NCI-H1105 treated with DMSO at 0.1 percent for 48 hours (cell line): ENCODE results near the gene LATS1.
"Not testable (repeated sequence)": the region's sequence is repeated elsewhere in the genome, so short reads cannot be mapped to it uniquely, and the experiment has no call there.

Experiments
- DNase-seq: peaks from one replicate; lab custom pipeline; 2025; lab: John Stamatoyannopoulos, UW

The LATS1 gene

DNA sequence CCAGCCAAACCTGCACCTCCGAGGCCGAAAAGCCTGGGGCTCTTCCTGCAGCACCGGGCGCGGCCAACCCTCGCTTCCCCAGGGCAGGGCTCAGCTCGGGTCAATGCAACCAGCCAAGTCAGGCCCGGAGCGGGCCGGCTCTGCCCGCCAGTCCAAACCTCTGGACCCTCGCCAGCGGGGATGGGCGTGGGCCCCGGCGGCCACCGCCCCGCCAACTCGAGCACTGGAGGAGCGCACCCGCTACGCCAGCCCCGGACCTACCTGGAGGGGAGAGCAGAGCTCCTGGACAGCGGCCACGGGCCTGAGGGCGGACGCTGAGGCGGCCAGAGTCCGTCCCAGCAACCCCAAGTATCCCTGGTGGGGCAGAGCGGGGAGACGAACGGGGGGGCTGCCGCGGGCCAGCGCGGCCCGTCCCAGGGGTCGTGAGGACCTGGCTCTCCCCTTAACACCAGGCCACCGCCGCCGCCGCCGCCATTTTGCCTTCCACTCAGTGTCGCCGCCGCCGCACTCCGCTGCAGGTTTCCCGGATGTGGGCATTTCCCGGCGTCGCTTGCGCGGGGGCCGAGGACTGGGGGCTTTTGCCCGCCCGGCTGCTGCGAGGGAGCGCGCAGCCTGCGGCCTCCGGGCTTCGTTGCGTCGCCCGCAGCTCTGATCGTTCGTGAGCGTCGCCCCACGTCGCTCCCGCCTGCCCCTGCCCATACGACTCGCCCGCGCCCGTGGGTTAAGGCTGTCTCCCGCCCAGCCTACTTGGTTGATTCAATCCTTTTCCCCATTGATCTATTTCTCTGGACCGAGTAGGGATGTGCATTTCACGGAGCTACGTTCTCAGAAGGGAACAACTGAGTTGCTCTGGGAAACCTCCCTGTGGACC lies at the start of gene LATS1:
LATS1 (minus strand) TSS at position 514 of the 871 bp plus-strand sequence. CDS start 15,975 bp downstream, outside the sequence.
- DNase-seq, result peak; percentile 88

DNA sequence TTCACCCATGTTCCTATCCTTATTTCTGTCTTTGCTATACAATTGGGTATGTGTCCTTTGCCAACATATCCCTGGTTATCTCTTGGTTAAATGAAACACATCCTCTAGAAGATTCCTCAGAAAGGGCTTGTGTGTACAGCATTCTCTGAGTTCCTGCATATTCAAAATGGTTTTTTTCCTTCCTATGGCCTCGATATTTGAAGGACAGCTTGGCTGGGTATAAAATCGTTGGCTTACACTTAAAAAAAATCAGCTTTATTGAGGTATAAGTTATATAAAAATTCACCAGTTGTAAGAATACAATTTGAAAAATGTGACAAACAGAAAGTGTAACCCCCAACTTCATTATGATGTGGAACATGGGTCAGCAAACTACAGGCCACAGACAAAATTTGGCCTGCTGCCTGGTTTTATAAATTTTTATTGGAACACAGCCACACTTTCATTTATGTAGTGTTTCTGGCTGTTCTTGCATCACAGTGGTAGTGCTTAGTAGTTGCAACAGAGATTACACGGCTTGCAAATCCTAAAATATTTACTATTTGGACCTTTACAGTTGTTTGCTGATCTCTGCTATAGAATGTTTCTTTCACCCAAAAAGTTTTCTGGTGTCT lies 48.4 kb upstream of the LATS1 start:
- no peak for DNase-seq

DNA sequence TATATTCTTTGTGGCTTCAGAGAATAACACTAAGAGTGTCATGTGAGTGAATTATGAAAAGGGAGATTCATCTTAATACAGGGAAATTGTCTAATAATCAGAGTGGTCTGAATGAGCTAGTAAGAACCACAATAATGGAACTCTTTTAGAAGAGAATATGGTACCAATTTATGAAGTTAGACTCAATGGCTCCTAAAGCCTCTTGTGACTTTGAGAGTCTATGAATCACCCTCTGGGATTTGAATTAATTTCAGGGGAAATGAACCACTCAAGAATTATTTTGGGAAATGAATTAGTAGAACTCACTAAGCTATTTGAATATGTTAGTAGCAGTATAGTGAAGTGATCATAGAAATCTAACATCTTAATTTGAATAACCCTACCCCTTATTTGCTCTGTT lies 46.0 kb upstream of the LATS1 start:
- no peak for DNase-seq

DNA sequence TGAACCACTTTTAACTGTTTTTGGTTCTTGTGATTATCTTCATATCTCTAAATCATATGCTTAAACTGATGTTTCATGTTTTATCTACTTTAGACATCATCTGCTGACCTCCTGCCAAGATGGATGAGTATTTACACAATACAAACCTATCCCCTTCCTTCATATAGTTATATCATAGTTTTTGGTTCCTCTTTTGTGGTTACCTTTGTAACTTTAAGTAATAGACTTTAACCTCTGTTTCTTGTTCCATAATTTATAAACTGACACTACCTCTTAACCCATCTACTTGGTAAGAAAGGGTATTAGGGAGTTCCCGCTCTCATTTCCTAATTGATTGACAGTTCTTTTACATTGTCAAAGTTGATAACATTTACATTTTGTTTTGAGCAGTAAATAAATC lies 43.5 kb upstream of the LATS1 start:
- DNase-seq, result no peak

DNA sequence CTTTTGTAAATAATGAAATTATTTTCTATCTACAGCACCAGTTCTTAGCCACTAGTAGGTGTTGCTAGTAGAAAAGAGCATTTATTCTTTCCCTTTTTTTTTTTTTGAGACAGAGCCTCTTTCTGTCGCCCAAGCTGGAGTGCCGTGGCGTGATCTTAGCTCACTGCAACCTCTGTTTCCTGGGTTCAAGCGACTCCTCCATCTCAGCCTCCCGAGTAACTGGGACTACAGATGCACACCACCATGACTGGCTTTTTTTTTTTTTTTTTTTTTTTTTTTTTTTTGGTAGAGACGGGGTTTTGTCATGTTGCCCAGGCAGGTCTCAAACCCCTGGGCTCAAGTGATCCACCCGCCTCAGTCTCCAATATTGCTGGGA lies 38.3 kb upstream of the LATS1 start:
- no peak for DNase-seq

DNA sequence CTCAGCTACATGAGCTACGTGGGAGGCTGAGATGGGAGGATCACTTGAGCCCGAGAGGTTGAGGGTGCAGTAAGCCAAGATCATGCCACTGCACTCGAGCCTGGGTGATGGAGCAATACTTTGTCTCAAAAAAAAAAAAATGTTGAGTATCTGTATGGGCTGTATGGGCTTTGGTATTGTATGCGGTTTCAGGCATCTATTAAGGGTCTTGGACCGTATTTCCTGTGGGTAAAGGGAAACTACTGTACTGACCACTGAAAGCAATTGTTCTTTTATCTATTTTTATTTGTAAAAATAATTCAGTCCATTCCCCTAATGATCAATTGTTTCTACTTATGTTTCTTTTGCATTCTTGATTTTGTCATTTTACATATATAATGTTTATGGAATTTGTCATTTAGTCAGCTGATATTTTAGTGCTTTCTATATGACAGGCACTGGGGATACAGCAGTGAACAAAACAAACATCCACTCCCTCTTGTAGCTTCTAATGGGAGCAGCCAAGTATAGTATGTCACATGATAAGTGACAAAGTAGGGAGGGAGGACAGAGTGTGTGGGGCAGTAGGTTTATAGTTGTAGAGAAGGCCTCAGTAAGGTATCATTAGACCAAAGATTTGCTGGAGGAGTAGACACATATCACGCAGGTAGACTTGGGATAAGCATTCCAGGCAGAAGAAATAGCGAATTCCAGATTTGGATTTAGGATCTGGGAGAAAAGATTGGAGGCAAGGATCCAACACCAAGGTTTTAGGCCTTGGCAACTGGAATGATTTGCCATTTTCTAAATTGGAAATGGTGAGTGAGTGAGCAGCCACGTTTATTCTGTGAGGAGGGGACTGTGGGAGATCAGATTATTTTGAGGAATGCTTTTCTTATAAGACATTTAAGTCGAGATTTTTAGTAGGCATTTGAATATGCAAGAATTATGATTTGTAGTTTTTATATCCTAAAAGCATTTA lies 37.7 kb upstream of the LATS1 start:
- DNase-seq, result no peak

DNA sequence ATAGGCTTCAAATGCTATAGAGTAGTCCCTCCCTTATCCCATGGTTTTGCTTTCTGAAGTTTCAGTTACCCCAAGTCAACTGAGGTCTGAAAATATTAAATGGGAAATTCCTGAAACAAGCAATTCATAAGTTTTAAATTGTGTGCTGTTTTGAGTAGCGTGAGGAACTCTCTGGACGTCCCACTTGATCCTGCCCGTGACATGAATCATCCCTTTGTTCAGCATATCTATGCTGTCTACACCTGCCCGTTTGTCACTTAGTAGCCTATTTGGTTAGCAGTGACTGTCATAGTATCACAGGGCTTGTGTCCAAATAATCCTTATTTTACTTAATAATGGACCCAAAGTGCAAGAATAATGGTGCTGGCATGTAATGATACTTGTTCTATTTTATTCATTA lies 36.6 kb upstream of the LATS1 start:
- no peak for DNase-seq

DNA sequence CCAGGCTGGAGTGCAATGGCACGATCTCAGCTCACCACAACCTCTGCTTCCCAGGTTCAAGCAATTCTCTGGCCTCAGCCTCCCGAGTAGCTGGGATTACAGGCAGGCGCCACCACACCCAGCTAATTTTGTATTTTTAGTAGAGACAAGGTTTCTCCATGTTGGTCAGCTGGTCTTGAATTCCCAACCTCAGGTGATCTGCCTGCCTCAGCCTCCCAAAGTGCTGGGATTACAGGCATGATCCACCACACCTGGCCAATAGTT lies 35.4 kb upstream of the LATS1 start:
- not testable (repeated sequence) for DNase-seq

DNA sequence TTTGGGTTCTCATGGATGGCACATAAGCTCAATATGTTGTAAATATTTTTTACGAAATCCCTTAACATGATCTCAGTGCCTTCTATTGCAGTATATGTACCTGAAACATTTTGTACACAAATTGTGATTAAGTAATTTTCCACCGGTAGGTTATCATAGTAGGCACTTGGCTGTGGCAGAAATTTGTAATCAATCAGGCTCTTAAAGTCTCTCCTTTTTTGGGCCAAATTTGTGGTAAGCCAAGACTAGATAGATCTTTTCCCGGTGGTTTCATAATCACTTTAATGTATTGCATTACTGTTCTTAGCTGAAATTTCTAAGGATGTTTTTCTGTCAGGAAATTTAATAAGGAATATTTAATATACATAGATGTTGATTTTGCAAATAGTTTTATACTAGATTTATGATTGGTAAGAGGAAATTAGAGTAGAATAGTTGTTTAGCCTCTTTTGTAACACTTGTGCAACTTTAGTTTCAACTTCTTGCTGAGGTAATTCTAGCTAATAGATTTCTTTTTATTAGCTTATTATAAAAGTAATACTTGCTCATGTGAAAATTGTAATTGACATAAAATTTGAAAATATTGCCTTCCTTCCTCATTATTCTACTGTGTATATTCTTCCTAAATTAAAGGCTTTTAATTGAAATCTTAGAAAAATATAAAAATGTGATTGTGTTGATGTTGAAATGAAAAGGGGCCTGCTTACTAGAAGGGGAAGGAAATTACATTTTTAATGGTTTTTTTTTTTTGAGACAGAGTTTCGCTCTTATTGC lies 34.9 kb upstream of the LATS1 start:
- DNase-seq, result no peak

DNA sequence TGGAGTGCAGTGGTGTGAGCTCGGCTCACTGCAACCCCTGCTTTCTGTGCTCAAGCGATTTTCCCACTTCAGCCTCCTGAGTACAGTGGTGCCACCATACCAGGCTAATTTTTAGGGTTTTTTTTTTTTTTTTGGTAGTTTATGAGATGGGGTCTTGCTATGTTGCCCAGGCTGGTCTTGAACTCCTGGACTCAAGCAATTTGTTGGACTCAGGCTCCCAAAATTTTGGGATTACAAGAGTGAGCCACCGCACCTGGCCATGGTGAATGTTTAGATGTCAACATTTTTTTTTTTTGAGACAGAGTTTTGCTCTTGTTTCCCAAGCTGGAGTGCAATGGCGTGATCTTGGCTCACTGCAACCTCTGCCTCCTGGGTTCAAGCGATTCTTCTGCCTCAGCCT lies 34.0 kb upstream of the LATS1 start:
- not testable (repeated sequence) for DNase-seq

DNA sequence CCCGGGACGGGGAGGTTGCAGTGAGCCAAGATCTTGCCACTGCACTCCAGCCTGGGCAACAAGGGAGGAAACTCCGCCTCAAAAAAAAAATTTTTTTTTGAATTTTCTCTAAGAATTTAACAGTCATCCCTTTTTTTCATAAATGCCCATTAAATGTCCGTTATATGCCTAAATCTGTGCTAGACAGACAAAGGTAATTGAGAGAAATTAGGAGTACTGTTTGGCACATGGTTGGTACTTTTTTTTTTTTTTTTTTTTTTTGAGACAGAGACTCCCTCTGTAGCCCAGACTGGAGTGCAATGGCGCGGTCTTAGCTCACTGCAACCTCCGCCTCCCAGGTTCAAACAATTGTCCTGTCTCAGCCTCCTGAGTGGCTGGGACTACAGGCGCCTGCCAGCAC lies 33.3 kb upstream of the LATS1 start:
- no peak for DNase-seq

DNA sequence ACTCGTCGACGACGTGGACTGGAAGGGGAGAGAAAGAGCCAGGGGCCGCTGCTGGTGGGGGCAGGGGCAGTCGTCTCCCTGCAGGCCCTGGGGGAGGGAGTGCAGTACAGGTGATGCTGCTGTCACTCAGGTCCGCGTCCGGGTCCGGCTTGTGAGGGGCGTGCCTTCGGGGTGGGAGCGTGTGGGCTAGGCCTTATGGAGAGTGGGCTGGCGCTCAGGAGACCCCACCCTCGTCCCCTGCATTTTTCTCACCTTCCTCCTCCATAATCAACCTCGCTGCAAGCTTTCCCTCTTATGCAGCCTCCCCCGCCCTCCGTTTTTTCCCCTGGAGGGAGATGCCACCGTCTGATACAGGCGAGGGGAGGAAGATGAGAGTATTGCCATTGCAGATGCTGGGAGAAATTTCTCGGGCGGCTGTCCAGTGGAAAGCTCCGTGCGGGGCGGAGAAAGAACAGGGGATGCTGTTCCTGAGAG lies 32.3 kb upstream of the LATS1 start:
- DNase-seq, result peak; percentile 78

DNA sequence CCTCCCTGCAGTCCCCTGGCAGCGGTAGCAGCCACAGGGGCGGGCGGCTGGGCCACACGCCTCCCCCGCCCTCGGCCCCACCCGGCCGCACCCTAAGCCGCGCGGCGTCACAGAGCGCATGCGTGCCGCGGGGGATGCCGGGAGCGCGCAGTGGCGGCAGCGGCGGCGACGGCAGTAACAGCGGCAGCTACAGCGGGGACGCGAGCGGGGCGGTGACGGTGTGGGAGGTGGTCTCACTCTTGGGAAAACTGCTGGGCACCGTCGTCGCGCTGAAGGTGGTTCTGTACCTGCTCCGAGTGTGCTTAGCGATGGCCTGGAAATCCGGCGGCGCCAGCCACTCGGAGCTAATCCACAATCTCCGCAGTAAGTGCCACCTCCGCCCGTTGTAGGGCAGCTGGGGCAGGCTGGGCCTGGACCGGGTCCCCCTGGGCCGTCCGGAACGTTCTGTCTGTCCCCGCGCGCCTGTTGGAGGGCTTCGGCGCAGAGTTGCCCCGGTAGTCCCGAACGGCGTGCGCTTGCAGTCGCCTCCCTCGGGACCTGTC lies 31.8 kb upstream of the LATS1 start, which contains the start of gene PCMT1:
PCMT1 (plus strand) TSS at position 148 of the 542 bp plus-strand sequence; CDS start at position 309, 161 bp downstream.
- peak; percentile 82 for DNase-seq

DNA sequence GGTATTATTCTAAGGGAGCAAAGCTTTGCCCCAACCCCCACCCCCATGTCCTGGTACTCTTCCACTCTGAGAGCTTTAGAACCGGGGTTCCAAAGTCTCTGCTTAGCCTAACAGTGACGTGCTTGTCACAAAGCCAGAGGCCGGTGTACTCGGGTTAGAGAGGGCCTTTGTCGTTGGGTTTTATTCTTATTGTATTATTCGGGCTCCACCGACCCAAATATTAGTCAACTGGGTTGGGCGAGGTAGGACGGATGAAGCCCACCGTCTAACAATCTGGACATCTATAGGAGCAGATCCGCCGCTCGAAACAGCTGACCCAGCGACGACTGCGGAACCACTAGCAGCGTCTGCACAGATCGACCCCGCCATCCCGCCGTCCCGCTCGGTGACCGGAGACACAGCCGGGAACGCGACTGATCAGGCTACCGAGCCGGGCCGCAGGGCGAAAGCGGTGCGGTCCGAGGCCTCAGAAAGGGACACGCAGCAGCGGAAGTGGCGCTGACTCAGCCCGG lies 31.2 kb upstream of the LATS1 start:
- DNase-seq, result not testable (repeated sequence)

DNA sequence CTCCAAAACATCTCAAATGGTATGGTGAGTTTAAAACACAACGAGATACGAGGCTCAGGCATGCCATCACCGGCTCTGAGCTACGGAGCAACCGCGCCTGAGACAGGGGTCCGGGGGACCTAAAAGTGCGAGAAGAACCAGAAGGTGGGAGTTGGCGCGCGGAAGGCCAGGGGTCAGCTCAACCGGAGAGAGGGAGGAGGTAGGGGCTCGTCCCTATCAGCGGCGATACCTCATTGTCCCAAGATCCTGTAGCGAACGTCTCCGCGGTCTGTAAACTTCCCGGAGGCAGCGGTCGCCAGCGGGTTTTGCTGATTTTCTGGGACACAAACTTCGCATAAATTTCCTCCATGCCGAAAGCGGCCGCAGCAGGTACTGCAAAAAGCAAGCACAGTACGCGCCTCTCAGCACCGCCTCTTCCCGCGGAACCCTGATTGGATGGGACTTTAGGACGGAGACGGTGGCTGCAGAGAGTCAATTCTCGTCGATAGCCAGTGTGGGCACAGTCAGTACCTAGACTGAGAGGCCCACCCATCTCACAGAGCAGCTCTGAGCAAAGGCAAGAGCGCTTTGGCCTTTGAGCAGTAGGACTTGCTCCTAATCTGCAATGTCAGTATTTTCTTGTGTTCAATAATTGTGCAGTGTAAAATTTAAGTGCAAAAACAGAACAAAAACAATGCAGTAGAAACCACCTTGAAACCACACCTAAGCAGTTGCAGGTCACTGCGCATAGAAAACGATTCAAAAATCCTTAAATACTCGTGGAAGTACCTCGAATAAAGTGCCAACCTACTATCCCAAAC lies 28.4 kb upstream of the LATS1 start, which contains the start of gene NUP43:
NUP43 (minus strand) TSS at position 383 of the 800 bp plus-strand sequence; CDS start at position 349, 34 bp downstream.
- DNase-seq, result peak; percentile 91

DNA sequence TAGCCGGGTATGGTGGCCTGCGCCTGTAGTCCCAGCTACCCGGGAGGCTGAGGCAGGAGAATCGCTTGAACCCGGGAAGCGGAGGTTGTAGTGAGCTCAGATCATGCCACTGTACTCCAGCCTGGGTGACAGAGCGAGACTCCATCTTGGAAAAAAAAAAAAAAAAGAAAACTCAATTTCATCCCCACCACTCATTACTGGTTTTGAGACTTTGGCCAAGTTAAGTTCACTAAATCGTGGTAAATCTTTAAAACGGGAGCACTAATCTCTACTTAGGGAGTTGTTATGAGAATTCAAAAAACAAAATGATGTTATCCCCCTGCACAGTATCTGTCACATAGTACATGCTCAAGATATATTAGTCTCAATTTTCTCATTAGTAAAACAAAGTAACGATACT lies 27.4 kb upstream of the LATS1 start:
- not testable (repeated sequence) for DNase-seq

DNA sequence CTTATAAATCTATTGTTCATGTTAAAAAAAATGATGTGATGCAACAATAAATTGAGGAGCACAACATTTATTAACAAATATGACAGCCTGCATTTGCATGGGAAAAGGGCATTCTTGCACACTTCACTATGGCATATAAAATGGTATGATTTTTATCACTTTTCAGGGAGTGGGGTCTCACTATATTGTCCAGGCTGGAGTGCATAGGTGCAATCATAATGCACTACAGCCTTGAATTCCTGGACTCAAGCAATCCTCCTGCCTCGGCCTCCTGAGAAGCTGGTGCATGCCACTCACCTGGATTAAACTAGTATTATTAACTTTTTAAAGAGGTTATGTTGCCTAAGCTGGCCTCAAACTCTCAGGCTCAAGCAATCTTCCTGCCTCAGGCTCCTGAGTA lies 17.0 kb upstream of the LATS1 start:
- DNase-seq, result no peak

DNA sequence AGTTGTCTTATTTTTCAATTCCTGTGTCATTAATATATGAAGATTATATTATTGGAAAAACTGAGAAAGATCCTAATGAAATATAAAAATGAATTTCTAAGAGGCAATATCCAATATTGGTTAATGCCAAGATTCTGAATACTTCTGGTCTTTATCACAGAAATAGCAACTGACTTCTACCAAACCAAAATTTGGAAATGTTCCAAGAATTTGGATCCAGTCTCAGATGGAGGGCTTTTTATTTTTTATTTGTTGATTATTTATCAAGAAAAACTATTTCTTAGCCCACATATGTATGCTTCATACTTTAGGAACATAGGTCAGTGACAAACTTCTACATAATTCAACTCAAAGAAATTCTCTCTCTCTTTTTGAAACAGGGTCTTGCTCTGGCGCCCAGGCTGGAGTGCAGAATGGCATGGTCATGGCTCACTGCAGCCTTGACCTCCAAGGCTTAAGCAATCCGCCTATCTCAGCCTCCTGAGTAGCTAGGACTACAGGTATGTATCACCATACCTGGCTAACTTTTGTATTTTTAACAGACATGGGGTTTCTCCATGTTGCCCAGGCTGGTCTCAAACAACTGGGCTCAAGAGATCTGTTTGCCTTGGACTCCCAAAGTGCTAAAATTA lies 15.3 kb upstream of the LATS1 start:
- DNase-seq, result no peak

DNA sequence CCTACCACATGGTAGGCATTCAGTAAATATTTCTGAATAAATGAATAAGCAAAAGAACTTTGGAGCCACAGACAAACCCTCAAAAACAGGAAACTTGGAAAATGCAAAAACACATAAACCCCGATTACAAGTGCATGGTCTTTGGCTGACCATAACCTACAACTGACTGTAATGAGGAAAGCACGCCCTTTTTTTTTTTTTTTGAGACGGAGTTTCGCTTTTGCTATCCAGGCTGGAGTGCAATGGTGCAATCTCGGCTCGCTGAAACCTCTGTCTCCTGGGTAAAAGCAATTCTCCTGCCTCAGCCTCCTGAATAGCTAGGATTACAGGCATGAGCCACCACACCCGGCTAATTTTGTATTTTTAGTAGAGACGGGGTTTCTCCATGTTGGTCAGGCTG lies 11.9 kb upstream of the LATS1 start:
- DNase-seq, result no peak
